Measurements from ENCODE around the gene BABAM2.

DNA sequence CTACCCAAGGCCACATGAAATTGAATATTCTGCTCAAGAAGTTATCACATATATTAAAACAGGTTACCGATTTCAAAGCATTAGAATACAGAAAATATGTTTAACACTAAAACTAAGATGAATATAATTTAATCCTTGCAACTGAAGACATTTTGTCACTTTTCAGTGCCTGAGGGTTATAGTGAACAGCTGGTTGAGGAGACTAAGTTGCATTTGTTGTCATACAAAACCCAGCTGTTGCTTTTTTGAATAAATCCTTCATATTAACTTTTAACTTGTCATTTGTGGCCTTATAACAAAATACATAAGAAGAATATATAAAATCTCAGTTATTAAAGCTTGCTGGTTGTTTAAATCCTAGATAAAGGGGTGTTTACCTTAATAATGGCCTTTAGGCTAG, 37.8 kb upstream of the BABAM2 start:
- TF ChIP-seq EZH2phosphoT487 (IDR thresholded peaks at IDR 0.05; ENCODE audit: low read depth, severe bottlenecking, unreplicated experiment): no peak
- TF ChIP-seq, protein P1, sequence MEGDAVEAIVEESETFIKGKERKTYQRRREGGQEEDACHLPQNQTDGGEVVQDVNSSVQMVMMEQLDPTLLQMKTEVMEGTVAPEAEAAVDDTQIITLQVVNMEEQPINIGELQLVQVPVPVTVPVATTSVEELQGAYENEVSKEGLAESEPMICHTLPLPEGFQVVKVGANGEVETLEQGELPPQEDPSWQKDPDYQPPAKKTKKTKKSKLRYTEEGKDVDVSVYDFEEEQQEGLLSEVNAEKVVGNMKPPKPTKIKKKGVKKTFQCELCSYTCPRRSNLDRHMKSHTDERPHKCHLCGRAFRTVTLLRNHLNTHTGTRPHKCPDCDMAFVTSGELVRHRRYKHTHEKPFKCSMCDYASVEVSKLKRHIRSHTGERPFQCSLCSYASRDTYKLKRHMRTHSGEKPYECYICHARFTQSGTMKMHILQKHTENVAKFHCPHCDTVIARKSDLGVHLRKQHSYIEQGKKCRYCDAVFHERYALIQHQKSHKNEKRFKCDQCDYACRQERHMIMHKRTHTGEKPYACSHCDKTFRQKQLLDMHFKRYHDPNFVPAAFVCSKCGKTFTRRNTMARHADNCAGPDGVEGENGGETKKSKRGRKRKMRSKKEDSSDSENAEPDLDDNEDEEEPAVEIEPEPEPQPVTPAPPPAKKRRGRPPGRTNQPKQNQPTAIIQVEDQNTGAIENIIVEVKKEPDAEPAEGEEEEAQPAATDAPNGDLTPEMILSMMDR (IDR thresholded peaks at IDR 0.05; ENCODE audit: poor library complexity): no peak

Data from hepatocyte (in vitro differentiated cells).